SK-N-SH (cell line): ENCODE measurements around the gene LDB3. TPM values are rescaled to one million over a fixed set of nuclear protein-coding genes. Genes with fewer than 3 reads are reported as not detected.

ENCODE experiments used
- CTCF ChIA-PET: fragments of 300-600, 350-600 bp; formaldehyde crosslinking; extraction: SDS; loops from one replicate; lab custom pipeline; 2021; lab: Yijun Ruan, JAX
- POLR2A ChIA-PET: fragments of 350-600 bp; sonication (Branson Sonifier 250); formaldehyde crosslinking; extraction: SDS; loops from one replicate; lab custom pipeline; 2020; ENCODE audit warnings: antibody characterized with exemption, inconsistent platforms; lab: Yijun Ruan, JAX
- DNase-seq: peaks from one replicate; pipeline ENCODE4 v3.0.0; 2012
- H2AFZ ChIP-seq: fragments of 200-600 bp; sonication (generic); 2 replicates; pipeline ENCODE4 v1.8.1; 2016; ENCODE audit warnings: antibody characterized with exemption, mild to moderate bottlenecking, low read depth
- H3F3A ChIP-seq: fragments of 200-600 bp; sonication (generic); replicated peaks from 2 replicates; pipeline ENCODE3; 2016; ENCODE audit warnings: antibody characterized with exemption, mild to moderate bottlenecking; ENCODE audit not compliant: insufficient read depth
- H3K27ac ChIP-seq, 2 experiments: fragments of 200-500 bp in 1 of 2; fragments of 200-600 bp in 1 of 2; sonication (Bioruptor generic) in 1 of 2; sonication (generic), shearing (Covaris generic) in 1 of 2; 2 replicates each; pipeline versions ENCODE4 v1.5.1 to v1.6.1; 2014 to 2016; ENCODE audit warnings: low read depth in 2 of 2, inconsistent platforms in 1 of 2, low read length in 1 of 2, mild to moderate bottlenecking in 1 of 2, mixed read lengths in 1 of 2
- H3K27me3 ChIP-seq: fragments of 200-600 bp; sonication (generic), shearing (Covaris generic); 2 replicates; pipeline ENCODE4 v1.6.1; 2016; ENCODE audit warnings: mixed run types; ENCODE audit not compliant: insufficient read depth
- H3K36me3 ChIP-seq, 2 experiments: fragments of 200-500 bp in 1 of 2; fragments of 200-600 bp in 1 of 2; sonication (Bioruptor generic) in 1 of 2; sonication (generic) in 1 of 2; replicated peaks in 1 of 2; 2 replicates each; pipeline versions ENCODE3 to v1.5.1; 2014 to 2016; ENCODE audit warnings: low read length in 1 of 2, mild to moderate bottlenecking in 1 of 2; ENCODE audit not compliant: insufficient read depth in 2 of 2, control insufficient read depth in 1 of 2
- H3K4me1 ChIP-seq, 2 experiments: fragments of 200-500 bp in 1 of 2; fragments of 200-600 bp in 1 of 2; sonication (Bioruptor generic) in 1 of 2; sonication (generic), shearing (Covaris generic) in 1 of 2; 2 replicates each; pipeline versions ENCODE4 v1.5.1 to v1.6.1; 2014 to 2016; ENCODE audit warnings: low read depth in 1 of 2, low read length in 1 of 2, mixed run types in 1 of 2; ENCODE audit not compliant: insufficient read depth in 2 of 2, control insufficient read depth in 1 of 2
- H3K4me2 ChIP-seq: fragments of 200-600 bp; sonication (generic), shearing (Covaris generic); 2 replicates; pipeline ENCODE4 v1.6.1; 2017; ENCODE audit warnings: mixed run types
- H3K4me3 ChIP-seq, 2 experiments: fragments of 200-500 bp in 1 of 2; fragments of 200-600 bp in 1 of 2; sonication (Bioruptor generic) in 1 of 2; sonication (generic), shearing (Covaris generic) in 1 of 2; 2 replicates each; pipeline versions ENCODE4 v1.5.1 to v1.8.1; 2014 to 2016; ENCODE audit warnings: low read depth in 2 of 2, inconsistent platforms in 1 of 2, low read length in 1 of 2, mild to moderate bottlenecking in 1 of 2, mixed read lengths in 1 of 2, moderate library complexity in 1 of 2
- H3K79me2 ChIP-seq: fragments of 200-600 bp; sonication (generic); 2 replicates; pipeline ENCODE4 v1.8.1; 2017; ENCODE audit warnings: mild to moderate bottlenecking; ENCODE audit not compliant: insufficient read depth
- H3K9ac ChIP-seq: fragments of 200-600 bp; sonication (generic); 2 replicates; pipeline ENCODE4 v1.6.1; 2017; ENCODE audit warnings: mixed run types
- H3K9me2 ChIP-seq: fragments of 200-600 bp; sonication (generic); 2 replicates; pipeline ENCODE4 v1.6.1; 2017; ENCODE audit warnings: mixed run types
- H3K9me3 ChIP-seq: fragments of 200-600 bp; sonication (generic); 2 replicates; pipeline ENCODE4 v1.6.1; 2017; ENCODE audit warnings: mixed run types, mild to moderate bottlenecking, moderate library complexity
- H4K20me1 ChIP-seq: fragments of 200-600 bp; sonication (generic); 2 replicates; pipeline ENCODE4 v1.6.1; 2017; ENCODE audit warnings: mild to moderate bottlenecking, mixed run types; ENCODE audit not compliant: insufficient read depth
- ELF1 ChIP-seq: IDR thresholded peaks from 2 replicates; pipeline ENCODE4 v1.4.0; 2012
- EP300 ChIP-seq, 2 experiments: IDR thresholded peaks; 2 replicates each; pipeline versions ENCODE4 v1.4.0 to v1.6.1; 2012; ENCODE audit warnings: borderline replicate concordance in 1 of 2, low read depth in 1 of 2, low read length in 1 of 2
- EZH2phosphoT487 ChIP-seq: fragments of 200-600 bp; sonication (generic); IDR thresholded peaks from 2 replicates; pipeline ENCODE4 v1.6.1; 2017; ENCODE audit warnings: low read depth, mixed run types, mild to moderate bottlenecking, antibody characterized with exemption, moderate library complexity, borderline replicate concordance
- FOXJ3 ChIP-seq: sonication (generic); formaldehyde crosslinking; IDR thresholded peaks from 2 replicates; pipeline ENCODE4 v1.5.1; 2020; ENCODE audit warnings: mild to moderate bottlenecking, missing genetic modification reagents
- GABPA ChIP-seq: IDR thresholded peaks from 2 replicates; pipeline ENCODE4 v1.4.0; 2012; ENCODE audit warnings: low read depth, mild to moderate bottlenecking
- MEF2A ChIP-seq: IDR thresholded peaks from 2 replicates; pipeline ENCODE4 v1.4.0; 2012; ENCODE audit warnings: low read depth, borderline replicate concordance
- NRF1 ChIP-seq: IDR thresholded peaks from 2 replicates; pipeline ENCODE4 v1.6.1; 2012; ENCODE audit warnings: low read depth, mild to moderate bottlenecking, low read length
- POLR2AphosphoS5 ChIP-seq: IDR thresholded peaks from 2 replicates; pipeline ENCODE4 v1.6.1; 2012; ENCODE audit warnings: low read depth, low read length
- RAD21 ChIP-seq: IDR thresholded peaks from 2 replicates; pipeline ENCODE4 v1.6.1; 2012; ENCODE audit warnings: mild to moderate bottlenecking, low read length
- SIN3A ChIP-seq: IDR thresholded peaks from 2 replicates; pipeline ENCODE4 v1.6.1; 2012; ENCODE audit warnings: low read depth, mild to moderate bottlenecking, low read length, moderate library complexity, borderline replicate concordance
- SMC3 ChIP-seq: IDR thresholded peaks from 2 replicates; pipeline ENCODE4 v1.6.1; 2012; ENCODE audit warnings: low read depth, low read length, improper control_type of control experiment
- TAF1 ChIP-seq: IDR thresholded peaks from 2 replicates; pipeline ENCODE4 v1.6.1; 2012; ENCODE audit warnings: low read depth, mild to moderate bottlenecking, low read length, moderate library complexity, borderline replicate concordance
- WGBS: methylation state at CpG from one replicate; pipeline ENCODE4 v1.1.6; 2017; ENCODE audit warnings: low lambda C conversion rate; 5-methylcytosine and 5-hydroxymethylcytosine counted together
- polyA plus RNA-seq, 3 experiments: library from polyadenylated mRNA; depleted of rRNA; stranded (reverse); fragments of >200 nt; gene quantifications; 2 replicates each; pipeline ENCODE4 v1.2.3, GENCODE V29; 2012
- TF ChIP-seq, protein P1 (sequence below): IDR thresholded peaks from 2 replicates; pipeline ENCODE4 v1.6.1; 2012; ENCODE audit warnings: mild to moderate bottlenecking, low read depth, low read length, moderate library complexity
- TF ChIP-seq, protein P2 (sequence below): IDR thresholded peaks from 2 replicates; pipeline ENCODE4 v1.4.0; 2012; ENCODE audit warnings: low read depth, borderline replicate concordance

The LDB3 gene
- polyA plus RNA-seq, 1 of the 3 experiments (the other 2 are of a cell fraction), result 0.48 TPM

DNA sequence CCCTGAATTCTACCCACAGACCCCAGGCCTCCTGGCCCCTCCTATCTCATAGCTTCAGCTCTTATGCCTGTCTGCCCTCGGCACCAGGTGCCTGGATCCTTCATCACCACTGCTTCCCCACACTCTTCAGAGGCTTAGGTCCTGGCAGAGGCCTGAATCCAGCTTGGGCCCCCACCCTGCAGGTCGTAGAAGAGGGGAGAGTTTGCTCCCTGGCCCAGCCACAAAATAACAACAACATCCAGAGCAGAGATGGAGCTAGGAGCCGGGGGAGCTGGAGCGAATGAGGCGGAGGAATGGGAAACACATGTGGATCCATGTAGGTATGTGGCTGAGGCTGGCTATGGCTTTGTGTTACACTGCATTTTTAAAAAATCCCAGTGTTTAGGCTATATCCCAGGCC is 21.8 kb upstream of the LDB3 start:
- no peaks in the 10 kb centered on the region for H3K79me2 ChIP-seq
- ChIA-PET POLR2A (no interaction called here), CTCF (interaction anchor here (0.9 to 3.2 kb wide), 4 partner anchors 13 to 298 kb away, joined by 3 to 11 read pairs (median 3); no protein-coding TSS in a partner anchor)
- DNase-seq, result peak; percentile 17
- H3K4me3 ChIP-seq, result no peak overlapping the region
- H3K9ac ChIP-seq, result no peak overlapping the region
- peaks cover 11% of the 10 kb centered on the region for H3F3A ChIP-seq
- H3K4me2 ChIP-seq, result no peak overlapping the region
- H3K4me1 ChIP-seq, result peaks cover 11 to 37% of the 10 kb centered on the region in 2 experiments
- H3K9me3 ChIP-seq, result no peaks in the 10 kb centered on the region
- H2AFZ ChIP-seq, result no peak overlapping the region
- H3K36me3 ChIP-seq, result no peaks in the 10 kb centered on the region
- H3K27me3 ChIP-seq, result no peaks in the 10 kb centered on the region
- no peaks in the 10 kb centered on the region for H3K9me2 ChIP-seq
- no peaks in the 10 kb centered on the region for H4K20me1 ChIP-seq
- WGBS, result 87% methylated on average over 5 of the region's 5 CpGs
- no peak overlapping the region for H3K27ac ChIP-seq
- no peak for TF ChIP-seq POLR2AphosphoS5
- no peak for TF ChIP-seq ELF1
- no peak for TF ChIP-seq GABPA
- TF ChIP-seq SIN3A, result no peak
- TF ChIP-seq EZH2phosphoT487, result no peak
- TF ChIP-seq RAD21, result no peak
- TF ChIP-seq NRF1, result no peak
- no peak for TF ChIP-seq SMC3
- no peak for TF ChIP-seq MEF2A
- TF ChIP-seq EP300 (IDR thresholded peaks at IDR 0.05; ENCODE audit: borderline replicate concordance in 1 of 2, low read depth in 1 of 2, low read length in 1 of 2), result no peak
- TF ChIP-seq, protein P1, sequence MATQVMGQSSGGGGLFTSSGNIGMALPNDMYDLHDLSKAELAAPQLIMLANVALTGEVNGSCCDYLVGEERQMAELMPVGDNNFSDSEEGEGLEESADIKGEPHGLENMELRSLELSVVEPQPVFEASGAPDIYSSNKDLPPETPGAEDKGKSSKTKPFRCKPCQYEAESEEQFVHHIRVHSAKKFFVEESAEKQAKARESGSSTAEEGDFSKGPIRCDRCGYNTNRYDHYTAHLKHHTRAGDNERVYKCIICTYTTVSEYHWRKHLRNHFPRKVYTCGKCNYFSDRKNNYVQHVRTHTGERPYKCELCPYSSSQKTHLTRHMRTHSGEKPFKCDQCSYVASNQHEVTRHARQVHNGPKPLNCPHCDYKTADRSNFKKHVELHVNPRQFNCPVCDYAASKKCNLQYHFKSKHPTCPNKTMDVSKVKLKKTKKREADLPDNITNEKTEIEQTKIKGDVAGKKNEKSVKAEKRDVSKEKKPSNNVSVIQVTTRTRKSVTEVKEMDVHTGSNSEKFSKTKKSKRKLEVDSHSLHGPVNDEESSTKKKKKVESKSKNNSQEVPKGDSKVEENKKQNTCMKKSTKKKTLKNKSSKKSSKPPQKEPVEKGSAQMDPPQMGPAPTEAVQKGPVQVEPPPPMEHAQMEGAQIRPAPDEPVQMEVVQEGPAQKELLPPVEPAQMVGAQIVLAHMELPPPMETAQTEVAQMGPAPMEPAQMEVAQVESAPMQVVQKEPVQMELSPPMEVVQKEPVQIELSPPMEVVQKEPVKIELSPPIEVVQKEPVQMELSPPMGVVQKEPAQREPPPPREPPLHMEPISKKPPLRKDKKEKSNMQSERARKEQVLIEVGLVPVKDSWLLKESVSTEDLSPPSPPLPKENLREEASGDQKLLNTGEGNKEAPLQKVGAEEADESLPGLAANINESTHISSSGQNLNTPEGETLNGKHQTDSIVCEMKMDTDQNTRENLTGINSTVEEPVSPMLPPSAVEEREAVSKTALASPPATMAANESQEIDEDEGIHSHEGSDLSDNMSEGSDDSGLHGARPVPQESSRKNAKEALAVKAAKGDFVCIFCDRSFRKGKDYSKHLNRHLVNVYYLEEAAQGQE, result no peak
- TF ChIP-seq, protein P2, sequence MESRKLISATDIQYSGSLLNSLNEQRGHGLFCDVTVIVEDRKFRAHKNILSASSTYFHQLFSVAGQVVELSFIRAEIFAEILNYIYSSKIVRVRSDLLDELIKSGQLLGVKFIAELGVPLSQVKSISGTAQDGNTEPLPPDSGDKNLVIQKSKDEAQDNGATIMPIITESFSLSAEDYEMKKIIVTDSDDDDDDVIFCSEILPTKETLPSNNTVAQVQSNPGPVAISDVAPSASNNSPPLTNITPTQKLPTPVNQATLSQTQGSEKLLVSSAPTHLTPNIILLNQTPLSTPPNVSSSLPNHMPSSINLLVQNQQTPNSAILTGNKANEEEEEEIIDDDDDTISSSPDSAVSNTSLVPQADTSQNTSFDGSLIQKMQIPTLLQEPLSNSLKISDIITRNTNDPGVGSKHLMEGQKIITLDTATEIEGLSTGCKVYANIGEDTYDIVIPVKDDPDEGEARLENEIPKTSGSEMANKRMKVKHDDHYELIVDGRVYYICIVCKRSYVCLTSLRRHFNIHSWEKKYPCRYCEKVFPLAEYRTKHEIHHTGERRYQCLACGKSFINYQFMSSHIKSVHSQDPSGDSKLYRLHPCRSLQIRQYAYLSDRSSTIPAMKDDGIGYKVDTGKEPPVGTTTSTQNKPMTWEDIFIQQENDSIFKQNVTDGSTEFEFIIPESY, result no peak
- no peak for TF ChIP-seq FOXJ3 (CRISPR knock-in tag)
- no peak for TF ChIP-seq TAF1
